IMR-90 (cell line): ENCODE data around the gene EYS. TPM values are rescaled to one million over a fixed set of nuclear protein-coding genes. Genes with fewer than 3 reads are reported as not detected.

ENCODE experiments used
- ATAC-seq: fragments of 200-7000 bp; cut with Tn5 transposase; 2 replicates; pipeline ENCODE4 v1.9.1; 2020; ENCODE audit warnings: low read depth, mild to moderate bottlenecking, moderate library complexity
- BruUV-seq: library from RNA; stranded (reverse); fragments of 400-500 nt; replicated peaks from 2 replicates; lab custom pipeline; 2021; lab: Mats Ljungman, UMichigan
- CTCF ChIA-PET: fragments of 300-600 bp; formaldehyde crosslinking; extraction: SDS; loops from one replicate; lab custom pipeline; 2021; ENCODE audit warnings: antibody characterized with exemption; lab: Yijun Ruan, JAX
- POLR2A ChIA-PET: fragments of 300-600 bp; sonication (Branson Sonifier 250); formaldehyde crosslinking; loops from one replicate; lab custom pipeline; 2022; ENCODE audit warnings: antibody characterized with exemption; ENCODE audit not compliant: unreplicated experiment; lab: Charles Lee
- DNase-seq: peaks from one replicate; pipeline ENCODE4 v3.0.0; 2013
- H2AFZ ChIP-seq: replicated peaks from 2 replicates; pipeline ENCODE3; 2013; ENCODE audit warnings: low read length, mild to moderate bottlenecking; ENCODE audit not compliant: poor library complexity
- H2AK5ac ChIP-seq: 2 replicates; pipeline ENCODE4 v1.6.1; 2013; ENCODE audit warnings: low read depth, low read length, inconsistent platforms
- H2AK9ac ChIP-seq: replicated peaks from 2 replicates; pipeline ENCODE3; 2013; ENCODE audit warnings: mild to moderate bottlenecking, low read depth, low read length, moderate library complexity; ENCODE audit not compliant: poor library complexity
- H2BK120ac ChIP-seq: 2 replicates; pipeline ENCODE4 v1.6.1; 2013; ENCODE audit warnings: low read depth, low read length, inconsistent platforms
- H2BK15ac ChIP-seq: 3 replicates; pipeline ENCODE4 v1.6.1; 2013; ENCODE audit warnings: low read depth, low read length, inconsistent platforms
- H2BK20ac ChIP-seq: 2 replicates; pipeline ENCODE4 v1.6.1; 2013; ENCODE audit warnings: low read depth, mild to moderate bottlenecking, inconsistent platforms, low read length, moderate library complexity
- H2BK5ac ChIP-seq: 2 replicates; pipeline ENCODE4 v1.6.1; 2013; ENCODE audit warnings: mild to moderate bottlenecking, low read depth, low read length, inconsistent platforms; ENCODE audit not compliant: poor library complexity, severe bottlenecking
- H3K14ac ChIP-seq: replicated peaks from 2 replicates; pipeline ENCODE4 v1.6.1; 2013; ENCODE audit warnings: low read depth, low read length, inconsistent platforms
- H3K18ac ChIP-seq: 2 replicates; pipeline ENCODE4 v1.6.1; 2013; ENCODE audit warnings: low read depth, low read length, control low read depth
- H3K23ac ChIP-seq: 2 replicates; pipeline ENCODE4 v1.6.1; 2013; ENCODE audit warnings: low read depth, low read length, inconsistent platforms
- H3K27ac ChIP-seq: 2 replicates; pipeline ENCODE4 v1.5.1; 2013; ENCODE audit warnings: mild to moderate bottlenecking, control low read depth, low read length; ENCODE audit not compliant: insufficient read depth
- H3K27me3 ChIP-seq: 2 replicates; pipeline ENCODE4 v1.6.1; 2013; ENCODE audit warnings: low read length; ENCODE audit not compliant: control insufficient read depth, insufficient read depth
- H3K36me3 ChIP-seq: 2 replicates; pipeline ENCODE4 v1.6.1; 2013; ENCODE audit warnings: low read length, mixed read lengths; ENCODE audit not compliant: control insufficient read depth, insufficient read depth
- H3K4ac ChIP-seq: 2 replicates; pipeline ENCODE4 v1.6.1; 2013; ENCODE audit warnings: low read depth, low read length, inconsistent platforms
- H3K4me1 ChIP-seq: 2 replicates; pipeline ENCODE4 v1.6.1; 2013; ENCODE audit warnings: low read length, mixed read lengths; ENCODE audit not compliant: control insufficient read depth, insufficient read depth
- H3K4me2 ChIP-seq: 2 replicates; pipeline ENCODE4 v1.6.1; 2013; ENCODE audit warnings: low read depth, mild to moderate bottlenecking, control low read depth, low read length, moderate library complexity
- H3K4me3 ChIP-seq: 2 replicates; pipeline ENCODE4 v1.5.1; 2013; ENCODE audit warnings: low read depth, mild to moderate bottlenecking, control low read depth, low read length, moderate library complexity; ENCODE audit not compliant: insufficient read depth
- H3K56ac ChIP-seq: 2 replicates; pipeline ENCODE4 v1.6.1; 2013; ENCODE audit warnings: low read length, inconsistent platforms; ENCODE audit not compliant: insufficient read depth; ENCODE audit errors: extremely low read depth
- H3K79me1 ChIP-seq, 2 experiments: 2 replicates each; pipeline ENCODE4 v1.6.1; 2013; ENCODE audit warnings: low read length in 2 of 2, inconsistent platforms in 1 of 2, low read depth in 1 of 2
- H3K9ac ChIP-seq: 2 replicates; pipeline ENCODE4 v1.6.1; 2013; ENCODE audit warnings: low read depth, low read length, control low read depth
- H3K9me1 ChIP-seq: 2 replicates; pipeline ENCODE4 v1.6.1; 2013; ENCODE audit warnings: low read length, inconsistent platforms; ENCODE audit not compliant: insufficient read depth
- H3K9me3 ChIP-seq: 2 replicates; pipeline ENCODE4 v1.6.1; 2013; ENCODE audit warnings: low read length; ENCODE audit not compliant: control insufficient read depth, insufficient read depth
- H4K20me1 ChIP-seq: 2 replicates; pipeline ENCODE4 v1.6.1; 2013; ENCODE audit warnings: low read length, inconsistent platforms; ENCODE audit not compliant: insufficient read depth
- H4K5ac ChIP-seq: 2 replicates; pipeline ENCODE4 v1.6.1; 2013; ENCODE audit warnings: mild to moderate bottlenecking, low read depth, low read length, control low read depth
- H4K8ac ChIP-seq, 2 experiments: 2 replicates each; pipeline ENCODE4 v1.6.1; 2013; ENCODE audit warnings: low read depth in 2 of 2, low read length in 2 of 2, control low read depth in 1 of 2, inconsistent platforms in 1 of 2
- H4K91ac ChIP-seq: 2 replicates; pipeline ENCODE4 v1.6.1; 2013; ENCODE audit warnings: low read depth, low read length, inconsistent platforms; ENCODE audit not compliant: insufficient read depth
- BHLHE40 ChIP-seq: fragments of 150-350 bp; IDR thresholded peaks from 2 replicates; pipeline ENCODE4 v1.6.1; 2016; ENCODE audit warnings: mild to moderate bottlenecking, low read depth, low read length
- CHD1 ChIP-seq: IDR thresholded peaks from 2 replicates; pipeline ENCODE4 v1.6.1; 2012; ENCODE audit warnings: low read depth, low read length, improper control_type of control experiment
- FOS ChIP-seq: fragments of 150-350 bp; IDR thresholded peaks from 2 replicates; pipeline ENCODE4 v1.6.1; 2016; ENCODE audit warnings: low read depth, low read length
- MAFK ChIP-seq: IDR thresholded peaks from 2 replicates; pipeline ENCODE4 v1.6.1; 2012; ENCODE audit warnings: low read depth, low read length, improper control_type of control experiment
- MAZ ChIP-seq: IDR thresholded peaks from 2 replicates; pipeline ENCODE4 v1.6.1; 2012; ENCODE audit warnings: low read depth, mild to moderate bottlenecking, low read length, improper control_type of control experiment, moderate library complexity, borderline replicate concordance
- MXI1 ChIP-seq: IDR thresholded peaks from 2 replicates; pipeline ENCODE4 v1.6.1; 2012; ENCODE audit warnings: low read depth, mild to moderate bottlenecking, low read length, moderate library complexity, borderline replicate concordance
- NFE2L2 ChIP-seq: fragments of 150-350 bp; IDR thresholded peaks from 2 replicates; pipeline ENCODE4 v1.6.1; 2016; ENCODE audit warnings: low read depth, mild to moderate bottlenecking, low read length
- POLR2A ChIP-seq: IDR thresholded peaks from 2 replicates; pipeline ENCODE4 v1.6.1; 2012; ENCODE audit warnings: mild to moderate bottlenecking, low read depth, low read length
- RAD21 ChIP-seq: IDR thresholded peaks from 2 replicates; pipeline ENCODE4 v1.6.1; 2012; ENCODE audit warnings: low read length, improper control_type of control experiment
- RCOR1 ChIP-seq: IDR thresholded peaks from 2 replicates; pipeline ENCODE4 v1.6.1; 2012; ENCODE audit warnings: mild to moderate bottlenecking, low read length, improper control_type of control experiment; ENCODE audit not compliant: insufficient replicate concordance
- RFX5 ChIP-seq: IDR thresholded peaks from 2 replicates; pipeline ENCODE4 v1.8.0; 2012; ENCODE audit warnings: low read depth, mild to moderate bottlenecking, low read length, moderate library complexity
- SMC3 ChIP-seq: fragments of 150-350 bp; IDR thresholded peaks from 2 replicates; pipeline ENCODE4 v1.6.1; 2016; ENCODE audit warnings: low read depth, mild to moderate bottlenecking, antibody characterized with exemption, low read length, moderate library complexity
- WGBS, 2 experiments: methylation state at CpG; one replicate each; pipeline versions ENCODE4 v1.1.5 to v1.1.7; 2013; ENCODE audit warnings: missing lambda C conversion rate in 2 of 2; ENCODE audit not compliant: insufficient read length in 1 of 2; ENCODE audit errors: extremely low coverage in 2 of 2; 5-methylcytosine and 5-hydroxymethylcytosine counted together
- dilution Hi-C: fragments of 300-500 bp; cut with HindIII; formaldehyde crosslinking; loops from one replicate; pipeline ENCODE4 v1.14.3; 2018; ENCODE audit warnings: low sequenced_read_pairs; ENCODE audit not compliant: unreplicated experiment
- in situ Hi-C: fragments of 300-500 bp; cut with MboI; formaldehyde crosslinking; loops from 3 replicates; pipeline ENCODE4 v1.14.3; 2019; ENCODE audit warnings: low sequenced_read_pairs, inconsistent platforms, mixed read lengths
- intact Hi-C: fragments of 100-400 bp; cut with micrococcal nuclease; formaldehyde crosslinking; loops from 2 replicates; pipeline ENCODE4 v1.10.0; 2022
- polyA plus RNA-seq, 3 experiments: library from polyadenylated mRNA; depleted of rRNA; stranded (reverse); fragments of >200 nt; gene quantifications; 2 replicates each; pipeline ENCODE4 v1.2.3, GENCODE V29; 2012; ENCODE audit warnings: low replicate concordance in 1 of 3
- total RNA-seq: library from RNA; depleted of rRNA; stranded (reverse); fragments of >200 nt; gene quantifications from 2 replicates; pipeline ENCODE4 v1.2.3, GENCODE V29; 2012
- TF ChIP-seq, protein P1 (sequence below): conservative IDR thresholded peaks from 2 replicates; pipeline ENCODE4 v1.5.1; 2012; ENCODE audit warnings: mild to moderate bottlenecking, low read depth, low read length, improper control_type of control experiment
- TF ChIP-seq, protein P2 (sequence below): fragments of 150-350 bp; IDR thresholded peaks from 2 replicates; pipeline ENCODE4 v1.6.1; 2016; ENCODE audit warnings: low read depth, mild to moderate bottlenecking, low read length, moderate library complexity, borderline replicate concordance
- TF ChIP-seq, protein P3 (sequence below): fragments of 150-350 bp; IDR thresholded peaks from 2 replicates; pipeline ENCODE4 v1.6.1; 2017; ENCODE audit warnings: mild to moderate bottlenecking, antibody characterized with exemption, low read length, low read depth

The EYS gene
- total and polyA plus RNA-seq, 2 of the 4 experiments (the other 2 are of a cell fraction): under 0.01 TPM; not detected in 1

DNA sequence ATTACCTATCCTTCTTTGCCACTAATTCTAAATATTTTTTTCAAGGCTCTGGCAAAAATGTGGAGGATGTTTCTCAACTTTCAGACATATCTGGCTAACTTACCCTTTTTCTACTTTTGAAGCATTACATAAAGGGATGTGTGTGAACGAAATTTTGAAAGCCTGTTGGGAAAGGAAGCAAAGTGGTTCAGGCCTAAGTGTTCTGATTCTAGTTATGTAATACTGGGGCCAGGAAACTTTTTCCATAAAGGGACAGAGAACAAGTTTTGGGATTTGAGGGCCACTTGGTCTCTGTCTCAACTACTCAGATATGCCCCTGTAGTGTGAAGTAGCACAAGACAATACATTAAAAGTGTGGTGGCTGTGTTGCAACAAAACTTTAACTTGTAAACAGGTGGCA, 1349.6 kb downstream of the EYS start:
- Histone ChIP-seq H4K20me1 (no peaks in the 10 kb centered on the region), H2AFZ (no peak overlapping the region), H3K9me1 (no peaks in the 10 kb centered on the region), H2BK15ac (no peak overlapping the region), H4K8ac (no peak overlapping the region), H2BK20ac (no peak overlapping the region), H3K4me2 (no peak overlapping the region), H3K14ac (no peak overlapping the region), H3K27ac (no peak overlapping the region), H3K18ac (no peak overlapping the region), H3K9me3 (no peaks in the 10 kb centered on the region), H4K5ac (no peak overlapping the region), H3K36me3 (no peaks in the 10 kb centered on the region), H3K9ac (no peak overlapping the region), H2AK9ac (no peak overlapping the region), H2BK120ac (no peak overlapping the region), H3K79me1 (no peaks in the 10 kb centered on the region), H3K23ac (no peak overlapping the region), H2AK5ac (no peak overlapping the region), H3K4me1 (no peaks in the 10 kb centered on the region), H3K4ac (no peak overlapping the region), H3K56ac (no peak overlapping the region), H3K4me3 (no peak overlapping the region), H2BK5ac (no peak overlapping the region), H4K91ac (no peak overlapping the region), H3K27me3 (no peaks in the 10 kb centered on the region)
- BruUV-seq: no TSS peak
- in situ Hi-C loops: no loop called here
- no peak for TF ChIP-seq BHLHE40
- no peak for TF ChIP-seq CHD1
- no peak for TF ChIP-seq MXI1
- no peak for TF ChIP-seq RAD21
- TF ChIP-seq, protein P1, sequence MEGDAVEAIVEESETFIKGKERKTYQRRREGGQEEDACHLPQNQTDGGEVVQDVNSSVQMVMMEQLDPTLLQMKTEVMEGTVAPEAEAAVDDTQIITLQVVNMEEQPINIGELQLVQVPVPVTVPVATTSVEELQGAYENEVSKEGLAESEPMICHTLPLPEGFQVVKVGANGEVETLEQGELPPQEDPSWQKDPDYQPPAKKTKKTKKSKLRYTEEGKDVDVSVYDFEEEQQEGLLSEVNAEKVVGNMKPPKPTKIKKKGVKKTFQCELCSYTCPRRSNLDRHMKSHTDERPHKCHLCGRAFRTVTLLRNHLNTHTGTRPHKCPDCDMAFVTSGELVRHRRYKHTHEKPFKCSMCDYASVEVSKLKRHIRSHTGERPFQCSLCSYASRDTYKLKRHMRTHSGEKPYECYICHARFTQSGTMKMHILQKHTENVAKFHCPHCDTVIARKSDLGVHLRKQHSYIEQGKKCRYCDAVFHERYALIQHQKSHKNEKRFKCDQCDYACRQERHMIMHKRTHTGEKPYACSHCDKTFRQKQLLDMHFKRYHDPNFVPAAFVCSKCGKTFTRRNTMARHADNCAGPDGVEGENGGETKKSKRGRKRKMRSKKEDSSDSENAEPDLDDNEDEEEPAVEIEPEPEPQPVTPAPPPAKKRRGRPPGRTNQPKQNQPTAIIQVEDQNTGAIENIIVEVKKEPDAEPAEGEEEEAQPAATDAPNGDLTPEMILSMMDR: no peak
- TF ChIP-seq, protein P2, sequence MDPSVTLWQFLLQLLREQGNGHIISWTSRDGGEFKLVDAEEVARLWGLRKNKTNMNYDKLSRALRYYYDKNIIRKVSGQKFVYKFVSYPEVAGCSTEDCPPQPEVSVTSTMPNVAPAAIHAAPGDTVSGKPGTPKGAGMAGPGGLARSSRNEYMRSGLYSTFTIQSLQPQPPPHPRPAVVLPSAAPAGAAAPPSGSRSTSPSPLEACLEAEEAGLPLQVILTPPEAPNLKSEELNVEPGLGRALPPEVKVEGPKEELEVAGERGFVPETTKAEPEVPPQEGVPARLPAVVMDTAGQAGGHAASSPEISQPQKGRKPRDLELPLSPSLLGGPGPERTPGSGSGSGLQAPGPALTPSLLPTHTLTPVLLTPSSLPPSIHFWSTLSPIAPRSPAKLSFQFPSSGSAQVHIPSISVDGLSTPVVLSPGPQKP: no peak
- no peak for TF ChIP-seq SMC3
- TF ChIP-seq RFX5: no peak
- TF ChIP-seq NFE2L2: no peak
- TF ChIP-seq, protein P3, sequence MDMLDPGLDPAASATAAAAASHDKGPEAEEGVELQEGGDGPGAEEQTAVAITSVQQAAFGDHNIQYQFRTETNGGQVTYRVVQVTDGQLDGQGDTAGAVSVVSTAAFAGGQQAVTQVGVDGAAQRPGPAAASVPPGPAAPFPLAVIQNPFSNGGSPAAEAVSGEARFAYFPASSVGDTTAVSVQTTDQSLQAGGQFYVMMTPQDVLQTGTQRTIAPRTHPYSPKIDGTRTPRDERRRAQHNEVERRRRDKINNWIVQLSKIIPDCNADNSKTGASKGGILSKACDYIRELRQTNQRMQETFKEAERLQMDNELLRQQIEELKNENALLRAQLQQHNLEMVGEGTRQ: no peak
- no peak for TF ChIP-seq MAFK
- no peak for TF ChIP-seq FOS
- TF ChIP-seq RCOR1: no peak
- no peak for TF ChIP-seq POLR2A
- no peak for TF ChIP-seq MAZ
- POLR2A ChIA-PET: no interaction called here
- DNase-seq (no peak), ATAC-seq (no peak)
- no CpG with 5 or more reads among the region's 1 CpG for WGBS, 2 experiments
- CTCF ChIA-PET: no interaction called here
- intact Hi-C loops: no loop called here
- dilution Hi-C loops: no loop called here
